Peyer's patch (tissue), 4 donors: ENCODE results near the gene POLDIP2. TPM values are rescaled to one million over a fixed set of nuclear protein-coding genes. Genes with fewer than 3 reads are reported as not detected.

Experiments used
- DNase-seq, 3 donors: peaks; one replicate each; pipeline ENCODE4 v3.0.0-alpha.2; 2017 to 2019
- H3K27ac ChIP-seq, 4 donors: fragments of 200-600 bp; sonication (generic); one replicate each; pipeline ENCODE4 v1.5.1; 2016 to 2019
- H3K27me3 ChIP-seq, 2 donors: fragments of 200-600 bp; sonication (generic); one replicate each; pipeline ENCODE4 v1.5.1; 2019
- H3K36me3 ChIP-seq, 3 donors: fragments of 200-600 bp; sonication (generic); one replicate each; pipeline ENCODE4 v1.5.1; 2016 to 2019
- H3K4me1 ChIP-seq, 4 donors: fragments of 200-600 bp; sonication (generic); one replicate each; pipeline ENCODE4 v1.5.1; 2016 to 2019
- H3K4me3 ChIP-seq, 4 donors: fragments of 200-600 bp; sonication (generic); 1 replicate in 3 of 4; 2 replicates in 1 of 4; pipeline ENCODE4 v1.5.1; 2016 to 2019; ENCODE audit warnings: mild to moderate bottlenecking in 1 of 4
- H3K9me3 ChIP-seq, 4 donors: fragments of 200-600 bp; sonication (generic); one replicate each; pipeline ENCODE4 v1.5.1; 2016 to 2019; ENCODE audit warnings: mild to moderate bottlenecking in 1 of 4
- CTCF ChIP-seq, 6 experiments: fragments of 450-650 bp in 4 of 6; fragments of 200-600 bp in 2 of 6; sonication (generic) in 1 of 6; IDR thresholded peaks; one replicate each; pipeline ENCODE4 v1.5.1; 2017 to 2019; ENCODE audit warnings: antibody characterized with exemption in 6 of 6, mild to moderate bottlenecking in 3 of 6, moderate library complexity in 1 of 6
- POLR2A ChIP-seq, 2 donors: fragments of 450-650 bp; IDR thresholded peaks; one replicate each; pipeline ENCODE4 v1.5.1; 2017; ENCODE audit warnings: antibody characterized with exemption in 2 of 2, mild to moderate bottlenecking in 2 of 2, moderate library complexity in 2 of 2
- total RNA-seq, 4 donors: library from RNA; depleted of rRNA; stranded (reverse); fragments of >200 nt; gene quantifications; one replicate each; pipeline ENCODE4 v1.1.0, GENCODE V29; 2016

POLDIP2 gene
- total RNA-seq, 4 donors from 2014 or later, result 49.5 to 87.2 (median 79.0) TPM

GRCh38 chr17:28390141-28390540, 32.8 kb upstream of the POLDIP2 start:
- Histone ChIP-seq H3K27ac (no peak overlapping the region), H3K36me3 (peaks cover 0 to 64% (median 2%) of the 10 kb centered on the region in 3 donors), H3K4me3 (no peak overlapping the region), H3K4me1 (peaks cover 0 to 7% (median under 1%) of the 10 kb centered on the region in 4 donors), H3K9me3 (no peaks in the 10 kb centered on the region), H3K27me3 (no peaks in the 10 kb centered on the region)
- TF ChIP-seq POLR2A (IDR thresholded peaks at IDR 0.05) (no peak), CTCF (IDR thresholded peaks at IDR 0.05) (no peak)
- DNase-seq, result no peak

- Histone ChIP-seq H3K27me3 (no peaks in the 10 kb centered on the region), H3K36me3 (peaks cover 0 to 48% (median 2%) of the 10 kb centered on the region in 3 donors), H3K9me3 (no peaks in the 10 kb centered on the region), H3K27ac (no peak overlapping the region), H3K4me3 (no peak overlapping the region), H3K4me1 (peaks cover 0 to 15% (median 4%) of the 10 kb centered on the region in 4 donors)
- peak in 1 of 3 donors; percentile 37 for DNase-seq
- TF ChIP-seq CTCF (IDR thresholded peaks at IDR 0.05) (no peak), POLR2A (IDR thresholded peaks at IDR 0.05) (no peak)
Observed at GRCh38 chr17:28388106-28388505, 30.8 kb upstream of the POLDIP2 start.

GRCh38 chr17:28386391-28386790, 29.1 kb upstream of the POLDIP2 start:
- Histone ChIP-seq H3K27ac (no peak overlapping the region), H3K4me1 (peaks cover 0 to 18% (median 4%) of the 10 kb centered on the region in 4 donors), H3K4me3 (no peak overlapping the region), H3K9me3 (no peaks in the 10 kb centered on the region), H3K36me3 (peaks cover 0 to 35% (median 0%) of the 10 kb centered on the region in 3 donors), H3K27me3 (no peaks in the 10 kb centered on the region)
- TF ChIP-seq CTCF (IDR thresholded peaks at IDR 0.05) (no peak), POLR2A (IDR thresholded peaks at IDR 0.05) (no peak)
- no peak for DNase-seq

GRCh38 chr17:28385406-28385805, 28.1 kb upstream of the POLDIP2 start:
- TF ChIP-seq POLR2A (IDR thresholded peaks at IDR 0.05), result no peak
- TF ChIP-seq CTCF (IDR thresholded peaks at IDR 0.05), result no peak
- Histone ChIP-seq H3K36me3 (peaks cover 0 to 26% (median 0%) of the 10 kb centered on the region in 3 donors), H3K27ac (peak overlapping the region in 2 of 4 donors; percentile 75 to 85), H3K9me3 (no peaks in the 10 kb centered on the region), H3K4me3 (peak overlapping the region; percentile 46 to 65 (median 58)), H3K4me1 (peaks cover 0 to 28% (median 4%) of the 10 kb centered on the region in 4 donors), H3K27me3 (no peaks in the 10 kb centered on the region)
- peak in 1 of 3 donors; percentile 24 for DNase-seq

GRCh38 chr17:28385037-28385400, 27.7 kb upstream of the POLDIP2 start:
- DNase-seq, result peak in 2 of 3 donors; percentile 60 to 70
- Histone ChIP-seq H3K4me3 (peak overlapping the region; percentile 46 to 65 (median 58)), H3K9me3 (no peaks in the 10 kb centered on the region), H3K36me3 (peaks cover 0 to 22% (median 0%) of the 10 kb centered on the region in 3 donors), H3K27me3 (no peaks in the 10 kb centered on the region), H3K27ac (peak overlapping the region; percentile 39 to 85 (median 66)), H3K4me1 (peaks cover 0 to 28% (median 4%) of the 10 kb centered on the region in 4 donors)
- TF ChIP-seq CTCF (IDR thresholded peaks at IDR 0.05) (no peak), POLR2A (IDR thresholded peaks at IDR 0.05) (no peak)
